Smooth muscle cell of the brain vasculature (primary cell): ENCODE results near the gene CDKN2A.

ENCODE experiments used
- DNase-seq: peaks from one replicate; pipeline ENCODE4 v3.0.0-alpha.2; 2012; ENCODE audit warnings: low read depth, low spot score

The CDKN2A gene

DNA sequence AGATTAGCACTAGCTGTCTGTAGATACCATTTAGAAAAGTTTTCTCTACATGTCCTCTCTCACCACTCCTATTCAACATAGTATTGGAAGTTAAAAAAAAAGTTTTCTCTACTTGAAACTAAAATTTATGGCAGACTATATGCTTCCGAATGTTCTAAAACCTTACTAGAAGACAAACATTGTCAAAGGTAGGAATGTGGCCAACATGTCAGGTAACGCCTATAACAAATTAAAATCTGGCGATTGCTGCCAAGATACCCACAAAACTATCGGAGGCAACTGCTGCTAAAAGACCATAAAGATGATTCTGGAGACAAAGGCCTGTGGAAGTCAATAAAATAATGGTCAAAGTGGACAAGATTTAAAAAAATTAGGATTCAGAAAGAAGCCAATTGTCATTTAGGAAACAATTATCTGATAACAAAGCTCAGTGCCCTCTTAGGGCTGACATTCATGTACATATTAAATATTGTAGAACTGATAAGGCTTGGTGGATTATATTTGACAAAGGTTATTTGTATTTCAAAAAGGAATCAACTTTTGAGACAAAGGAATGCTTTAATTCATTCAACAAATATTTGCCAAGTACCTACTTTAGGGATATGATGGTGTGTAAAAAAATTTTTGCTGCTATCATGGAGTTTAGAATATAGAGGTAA is 52.7 kb downstream of the CDKN2A start:
- no peak for DNase-seq

GRCh38 chr9:21936161-21936560 is 58.0 kb downstream of the CDKN2A start:
- no peak for DNase-seq

GRCh38 chr9:21935631-21936030 is 58.6 kb downstream of the CDKN2A start:
- no peak for DNase-seq

GRCh38 chr9:21933865-21934264 is 60.3 kb downstream of the CDKN2A start:
- DNase-seq: no peak

- DNase-seq: no peak
These were observed 60.9 kb downstream of the CDKN2A start for GRCh38 chr9:21933281-21933680.

GRCh38 chr9:21931428-21931827 is 62.8 kb downstream of the CDKN2A start:
- no peak for DNase-seq

GRCh38 chr9:21927752-21928151 is 66.4 kb downstream of the CDKN2A start:
- DNase-seq: no peak

GRCh38 chr9:21923694-21924093 is 70.5 kb downstream of the CDKN2A start:
- DNase-seq: no peak

GRCh38 chr9:21919377-21920362 is 74.5 kb downstream of the CDKN2A start:
- no peak for DNase-seq
